HepG2 (cell line): ENCODE data around the gene BRI3BP. TPM values are rescaled to one million over a fixed set of nuclear protein-coding genes. Genes with fewer than 3 reads are reported as not detected.

Experiments used
- ARID4A ChIP-seq: sonication (generic); formaldehyde crosslinking; IDR thresholded peaks from 2 replicates; pipeline ENCODE4 v1.5.0; 2020; ENCODE audit warnings: mild to moderate bottlenecking, missing genetic modification reagents, borderline replicate concordance
- HNF4A ChIP-seq: sonication (generic); formaldehyde crosslinking; IDR thresholded peaks from 2 replicates; pipeline ENCODE4 v1.4.0; 2020; ENCODE audit warnings: missing genetic modification reagents
- IRF2 ChIP-seq: IDR thresholded peaks from 2 replicates; pipeline ENCODE4 v1.6.1; 2018; ENCODE audit warnings: missing genetic modification reagents, missing compliant biosample characterization
- KDM5A ChIP-seq: fragments of 200-600 bp; sonication (generic); IDR thresholded peaks from 2 replicates; pipeline ENCODE4 v1.7.0; 2018; ENCODE audit warnings: antibody characterized with exemption, mild to moderate bottlenecking, low read length, borderline replicate concordance
- MED8 ChIP-seq: sonication (generic); formaldehyde crosslinking; IDR thresholded peaks from 2 replicates; pipeline ENCODE4 v1.8.1; 2023; ENCODE audit warnings: mild to moderate bottlenecking, missing genetic modification reagents; ENCODE audit not compliant: insufficient replicate concordance
- PAXIP1 ChIP-seq: sonication (generic); formaldehyde crosslinking; conservative IDR thresholded peaks from 2 replicates; pipeline ENCODE4 v1.4.0; 2020; ENCODE audit warnings: mild to moderate bottlenecking, missing genetic modification reagents, moderate library complexity
- POGK ChIP-seq: sonication (generic); formaldehyde crosslinking; conservative IDR thresholded peaks from 2 replicates; pipeline ENCODE4 v1.8.0; 2022; ENCODE audit warnings: mild to moderate bottlenecking, moderate library complexity, missing genetic modification reagents
- POLR2G ChIP-seq: fragments of 200-400 bp; formaldehyde crosslinking; IDR thresholded peaks from 2 replicates; pipeline ENCODE4 v1.6.1; 2018; ENCODE audit warnings: mild to moderate bottlenecking, low read depth, low read length, moderate library complexity
- ZBTB3 ChIP-seq: sonication (generic); formaldehyde crosslinking; IDR thresholded peaks from 2 replicates; pipeline ENCODE4 v1.4.0; 2020; ENCODE audit warnings: low read depth, mild to moderate bottlenecking, moderate library complexity, missing genetic modification reagents, borderline replicate concordance
- ZNF446 ChIP-seq: sonication (generic); formaldehyde crosslinking; IDR thresholded peaks from 2 replicates; pipeline ENCODE4 v1.5.0; 2020; ENCODE audit warnings: mild to moderate bottlenecking, missing genetic modification reagents
- ZNF619 ChIP-seq: sonication (generic); formaldehyde crosslinking; IDR thresholded peaks from 2 replicates; pipeline ENCODE4 v1.4.0; 2020; ENCODE audit warnings: mild to moderate bottlenecking, missing genetic modification reagents
- ZNF747 ChIP-seq: sonication (generic); formaldehyde crosslinking; IDR thresholded peaks from 2 replicates; pipeline ENCODE4 v1.8.1; 2023; ENCODE audit warnings: missing genetic modification reagents, mild to moderate bottlenecking, borderline replicate concordance
- ZSCAN20 ChIP-seq: sonication (generic); formaldehyde crosslinking; IDR thresholded peaks from 2 replicates; pipeline ENCODE4 v1.4.0; 2020; ENCODE audit warnings: missing genetic modification reagents, mild to moderate bottlenecking, borderline replicate concordance
- polyA plus RNA-seq, 8 experiments: library from polyadenylated mRNA; depleted of rRNA in 3 of 8; stranded (reverse) in 7 of 8; unstranded in 1 of 8; fragments of >200 nt; fragmentation: Illumina TruSeq in 4 of 8; extraction: Trizol in 4 of 8; gene quantifications; 2 replicates each; pipeline versions ENCODE4 v1.2.1 to v1.2.3, GENCODE V29; 2011 to 2016; ENCODE audit warnings: low read depth in 4 of 8, missing spikeins in 1 of 8, mixed read lengths in 1 of 8; ENCODE audit not compliant: insufficient read depth in 1 of 8
- total RNA-seq, 5 experiments: library from RNA; depleted of rRNA; stranded (reverse); fragments of >200 nt; fragmentation: Illumina TruSeq; extraction: Trizol; gene quantifications; 2 replicates each; pipeline ENCODE4 v1.2.3, GENCODE V29; 2016; ENCODE audit warnings: low read depth in 1 of 5

BRI3BP gene
- total and polyA plus RNA-seq, 2 of the 13 experiments (the other 11 are each of a cell fraction or from before 2014, with no cell fraction given): 7.5 to 21.1 TPM

- TF ChIP-seq ZBTB3 (CRISPR knock-in tag) (no peak), MED8 (CRISPR knock-in tag) (peak; percentile 12), ARID4A (CRISPR knock-in tag) (peak; percentile 79; the same call in 1 of the 2 replicates), POLR2G (peak; percentile 61), HNF4A (CRISPR knock-in tag) (0 out of 2 replicates have a peak, but pooled peaks have one; percentile 9), ZNF446 (CRISPR knock-in tag) (0 out of 2 replicates have a peak, but pooled peaks have one; percentile 54), POGK (peak; percentile 78; the same call in 1 of the 2 replicates), ZSCAN20 (CRISPR knock-in tag) (no peak), IRF2 (CRISPR knock-in tag) (0 out of 2 replicates have a peak, but pooled peaks have one; percentile 7), KDM5A (peak; percentile 46; the same call in 1 of the 2 replicates), PAXIP1 (CRISPR knock-in tag) (0 out of 2 replicates have a peak, but pooled peaks have one; percentile 4), ZNF747 (CRISPR knock-in tag) (peak; percentile 77; the same call in 1 of the 2 replicates), ZNF619 (CRISPR knock-in tag) (0 out of 2 replicates have a peak, but pooled peaks have one; percentile 30)
Observed at GRCh38 chr12:125065021-125065918, 71.8 kb downstream of the BRI3BP start, which contains the start of gene AACS (continued).
